HG03575 (cell line): ENCODE measurements around the gene CRADD.

Source experiments
- ATAC-seq: cut with Tn5 transposase; IDR thresholded peaks from one replicate; pipeline ENCODE4 v1.9.1; 2021; ENCODE audit not compliant: unreplicated experiment, insufficient number of reproducible peaks, low FRiP score; ENCODE audit errors: extremely low read depth

Gene CRADD

DNA sequence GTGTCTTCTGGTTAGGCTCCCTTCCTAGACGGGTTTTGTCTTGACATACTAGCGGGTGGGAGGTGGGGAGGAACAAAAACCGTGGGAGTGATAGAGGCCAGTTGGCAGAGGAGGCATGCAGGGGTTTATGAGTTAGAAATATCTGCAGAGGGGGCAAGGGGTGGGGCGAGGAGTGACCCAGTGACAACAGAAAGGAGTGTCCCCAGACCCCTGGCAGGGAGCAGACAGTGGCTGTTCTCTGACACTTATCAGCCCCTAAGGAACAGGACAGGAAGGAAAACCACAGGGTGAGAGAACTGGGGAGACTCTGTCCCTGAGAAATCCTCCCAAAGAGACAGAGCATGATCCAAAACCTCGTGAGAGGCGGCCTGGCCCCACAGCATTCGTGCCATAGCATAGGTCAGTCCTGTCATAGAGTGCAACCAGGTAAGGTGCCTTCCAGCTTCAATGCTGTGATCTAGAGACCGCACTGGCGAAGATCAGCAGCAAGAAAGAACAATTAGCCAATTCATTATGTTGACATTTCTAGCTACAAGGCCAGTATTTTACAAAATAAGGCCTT is 141.4 kb downstream of the CRADD start:
- ATAC-seq, result no peak

DNA sequence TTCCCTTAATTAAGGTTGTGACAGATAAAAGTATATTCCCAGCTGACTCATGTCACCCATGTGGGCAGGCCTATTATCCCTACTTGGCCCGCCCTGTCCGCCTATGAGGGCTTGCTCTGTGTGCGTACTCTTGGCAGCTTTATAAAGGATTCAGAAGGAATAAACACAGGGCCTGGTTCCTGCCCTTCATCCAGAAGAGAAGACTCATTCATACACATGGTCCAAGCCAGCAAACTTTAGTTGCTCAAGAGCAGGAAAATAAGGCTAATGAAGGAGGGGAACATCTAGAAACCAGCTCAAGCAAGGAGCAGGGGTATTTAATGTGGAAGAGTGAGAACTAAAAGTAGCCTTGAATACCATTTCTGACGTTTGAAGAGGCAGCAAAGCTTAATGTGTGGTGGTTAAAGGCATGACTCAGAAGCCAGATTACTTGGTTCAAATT is 141.9 kb downstream of the CRADD start:
- no peak for ATAC-seq

DNA sequence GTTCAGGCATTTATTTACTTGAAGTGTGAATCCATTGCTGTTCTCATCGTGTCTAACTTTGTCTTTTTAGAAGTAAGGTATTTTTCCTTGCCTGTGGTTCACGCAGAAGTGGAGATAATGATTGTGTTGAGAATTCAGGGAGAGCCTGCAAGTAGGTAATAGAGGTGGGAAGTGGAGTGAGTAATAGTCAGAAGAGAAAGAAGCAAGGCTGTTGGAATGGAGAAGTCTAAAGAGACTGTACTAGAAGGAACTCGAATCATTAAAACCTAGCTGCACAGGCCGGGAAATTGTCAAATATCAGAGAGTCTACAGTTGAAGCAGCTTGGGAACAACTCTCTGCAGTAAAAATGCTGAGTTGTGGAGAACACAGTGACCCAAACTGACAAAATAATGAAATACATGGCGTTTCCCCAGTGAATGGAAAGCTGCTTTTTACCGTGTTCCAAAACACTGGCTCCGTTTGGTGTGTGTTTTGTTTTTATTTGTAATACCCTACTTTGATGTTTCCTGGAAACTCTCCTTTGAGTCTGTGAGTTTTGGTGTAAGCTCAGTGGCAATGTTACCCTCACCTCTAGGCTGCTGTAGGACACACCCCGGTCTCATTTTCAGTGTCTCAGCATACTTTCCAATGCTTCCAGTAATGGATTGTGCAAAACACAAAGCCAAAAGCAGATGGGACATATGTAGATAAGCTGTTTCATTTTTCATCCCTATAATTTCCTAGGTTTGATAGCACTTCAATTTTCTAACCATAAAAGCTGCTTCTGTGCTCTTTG is 146.6 kb downstream of the CRADD start:
- no peak for ATAC-seq

DNA sequence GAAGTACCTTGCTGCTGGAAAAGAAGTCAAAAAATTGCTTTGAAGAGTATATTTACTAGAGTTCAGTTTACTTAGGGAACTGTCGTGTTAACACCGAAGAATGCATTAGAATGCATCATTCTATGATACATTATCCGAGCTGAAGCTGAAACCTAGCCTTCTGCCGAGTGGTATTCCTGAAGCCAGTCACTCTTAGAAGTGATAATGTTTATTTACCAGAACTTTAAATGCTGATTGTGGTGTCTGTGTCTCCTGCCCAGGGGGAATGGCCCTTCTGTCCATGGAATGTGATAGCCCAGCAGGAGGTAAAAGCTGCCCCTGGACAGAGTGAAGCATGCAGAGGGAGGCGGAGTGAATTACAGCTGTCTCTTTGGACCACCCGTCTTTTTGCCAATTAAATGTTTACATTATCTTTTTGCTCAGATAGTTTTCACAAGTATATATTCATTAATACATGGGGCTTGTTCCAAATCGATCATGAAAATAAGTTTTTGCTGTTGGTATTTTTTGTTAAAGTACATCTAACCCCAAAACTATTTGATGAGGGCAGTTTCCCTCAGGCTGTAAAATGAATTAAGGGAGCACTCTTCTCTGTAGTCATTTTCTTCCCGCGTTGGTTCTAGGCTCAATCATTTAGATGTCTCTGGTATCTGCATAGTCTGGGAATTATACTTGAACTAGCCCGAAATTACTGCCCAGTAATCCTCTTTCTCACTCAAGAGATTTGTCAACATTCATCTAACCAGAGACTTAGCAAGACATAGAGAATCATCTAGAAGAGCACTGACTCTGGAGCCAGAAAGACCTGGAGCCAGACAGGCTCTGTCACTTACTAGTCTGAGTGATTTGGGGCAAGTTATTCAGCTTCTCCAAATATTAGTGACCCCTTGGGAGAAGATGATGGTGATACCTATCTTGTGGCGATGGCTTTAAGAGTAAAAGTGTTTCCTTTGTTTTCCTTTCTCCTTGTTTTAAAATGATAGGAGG is 147.6 kb downstream of the CRADD start:
- ATAC-seq, result no peak

DNA sequence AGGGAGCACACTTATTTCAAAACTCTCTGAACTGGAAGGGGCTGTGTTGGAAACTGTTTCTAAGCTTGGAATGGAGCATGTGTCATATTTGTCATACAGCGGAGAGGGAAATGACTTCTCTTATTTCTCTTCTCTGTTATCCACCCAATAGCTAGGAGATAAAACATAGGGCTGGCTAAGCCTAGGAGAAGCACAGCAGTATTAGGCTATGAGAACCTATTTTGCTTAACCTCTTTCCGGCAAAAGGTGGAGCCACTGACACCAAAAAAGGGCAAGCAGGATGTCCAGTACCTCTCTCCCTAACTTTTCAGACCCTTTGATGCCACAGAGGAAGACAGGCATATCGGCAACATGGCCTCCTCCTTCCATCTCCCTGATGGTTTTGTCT is 148.3 kb downstream of the CRADD start:
- no peak for ATAC-seq

DNA sequence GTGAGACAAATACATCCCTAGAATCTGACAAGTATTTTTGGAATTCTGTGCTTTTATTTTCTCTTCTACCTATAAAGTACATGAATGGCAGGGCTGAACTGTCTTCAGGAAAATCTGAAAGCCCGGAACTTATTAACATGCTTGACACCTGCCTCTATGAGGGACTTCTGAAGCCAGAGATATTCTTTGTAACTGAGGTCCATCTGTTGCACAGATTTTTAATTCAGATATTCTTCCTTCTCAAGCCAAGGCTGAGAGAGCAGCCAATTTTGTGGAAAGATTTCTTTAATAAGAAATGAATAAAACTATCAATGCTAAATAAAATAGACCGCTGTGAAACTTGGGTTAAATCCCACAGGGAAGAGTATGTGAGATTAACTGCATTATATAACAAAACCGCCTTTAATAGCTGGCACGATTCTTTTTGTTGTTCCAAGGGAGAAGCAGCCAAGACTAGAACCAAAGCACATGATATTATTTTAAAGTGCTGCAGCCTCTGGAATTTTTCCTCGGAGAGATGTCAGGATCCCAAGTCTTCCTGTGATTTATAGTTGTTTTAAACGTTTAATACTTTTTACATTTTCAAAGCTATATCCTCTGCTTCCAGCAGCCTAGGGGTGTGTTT is 148.9 kb downstream of the CRADD start:
- no peak for ATAC-seq

DNA sequence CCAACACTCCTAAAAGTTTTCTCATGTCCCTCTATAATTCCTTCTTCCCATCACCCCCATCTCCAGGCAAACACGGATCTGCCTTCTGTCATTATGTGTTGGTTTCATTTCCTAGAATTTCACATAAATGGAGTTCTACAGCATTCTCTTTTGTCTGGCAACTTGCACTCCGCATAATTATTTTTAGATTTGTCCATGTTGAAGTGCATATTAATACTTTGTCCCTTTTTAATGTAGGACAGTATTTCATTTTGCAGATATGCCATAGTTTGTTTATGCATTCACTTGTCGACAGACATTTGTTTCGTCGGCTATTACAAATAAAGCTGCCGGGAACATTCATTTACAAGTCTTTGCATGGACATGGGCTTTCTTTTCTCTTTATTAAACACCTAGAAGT is 150.0 kb downstream of the CRADD start:
- no peak for ATAC-seq

DNA sequence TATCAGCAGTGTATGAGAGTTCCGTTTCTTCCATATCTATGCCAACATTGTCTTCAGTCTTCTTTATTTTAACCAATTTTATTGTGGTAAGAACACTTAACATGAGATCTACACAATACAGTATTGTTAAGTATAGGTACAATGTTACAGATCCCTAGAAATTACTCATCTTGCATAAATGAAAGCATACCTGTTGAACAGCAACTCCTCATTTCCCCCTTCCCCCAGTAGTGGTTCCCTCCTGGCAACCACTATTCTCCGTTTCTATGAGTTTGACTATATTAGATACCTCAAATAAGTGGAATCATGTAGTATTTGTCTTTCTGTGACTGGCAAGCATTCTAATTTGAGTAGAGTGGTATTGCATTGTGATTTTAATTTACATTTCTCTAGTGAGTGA is 150.5 kb downstream of the CRADD start:
- no peak for ATAC-seq

DNA sequence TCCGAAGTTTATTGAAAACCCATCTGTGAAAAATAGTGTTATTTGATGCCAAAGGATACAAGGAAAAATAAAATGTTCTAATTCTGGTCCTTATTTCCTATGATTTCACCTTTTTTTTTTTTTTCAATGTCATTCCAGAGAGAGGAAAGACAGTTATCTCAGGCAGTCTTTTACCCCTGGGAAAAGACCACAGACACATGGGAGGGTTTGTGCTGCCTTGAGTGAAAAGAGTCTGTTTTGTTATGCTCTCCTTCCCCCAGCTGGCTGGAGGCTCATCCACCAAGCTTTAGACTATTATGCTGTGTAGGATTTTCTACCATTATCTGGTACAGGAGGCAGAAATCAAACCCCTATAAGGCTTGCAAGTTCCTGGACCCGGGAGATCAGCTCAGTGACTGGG is 151.8 kb downstream of the CRADD start:
- no peak for ATAC-seq

DNA sequence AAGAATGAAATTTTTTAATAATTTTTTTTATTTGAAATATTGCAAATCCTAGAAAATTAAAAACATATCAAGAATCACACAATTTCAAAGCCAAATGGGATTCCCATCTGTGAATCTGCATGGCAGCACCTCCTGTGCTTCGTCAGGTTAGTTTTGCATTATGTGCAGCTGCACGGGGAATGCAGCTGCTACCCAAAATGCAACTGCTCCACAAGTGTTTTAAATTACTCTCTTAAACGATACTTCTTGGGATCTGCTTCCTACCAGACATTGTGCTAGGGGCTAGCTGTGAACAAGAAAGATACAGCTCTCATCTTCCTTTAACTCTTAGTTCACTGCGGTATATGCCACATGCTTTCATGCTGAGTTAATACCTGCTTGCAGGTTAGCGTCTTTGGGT is 154.2 kb downstream of the CRADD start:
- no peak for ATAC-seq

DNA sequence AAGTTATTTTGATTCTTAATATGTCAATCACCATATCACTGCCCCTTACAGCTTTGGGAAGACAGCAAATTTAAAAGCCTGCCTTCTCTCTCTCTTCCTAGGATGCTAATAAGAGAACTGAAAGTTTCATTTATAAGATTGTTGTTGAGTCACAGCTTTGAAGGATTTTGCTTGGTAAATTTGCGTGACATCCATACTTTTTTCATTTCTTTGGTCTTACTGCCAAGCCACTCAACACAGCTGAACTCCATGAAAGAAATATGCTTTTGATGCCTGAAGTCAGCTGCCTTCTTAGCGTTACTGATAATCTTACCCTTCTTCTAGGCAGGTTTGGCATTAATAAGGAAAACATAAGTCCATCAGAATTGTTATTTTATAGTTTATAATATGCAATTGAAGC is 155.0 kb downstream of the CRADD start:
- ATAC-seq, result no peak

DNA sequence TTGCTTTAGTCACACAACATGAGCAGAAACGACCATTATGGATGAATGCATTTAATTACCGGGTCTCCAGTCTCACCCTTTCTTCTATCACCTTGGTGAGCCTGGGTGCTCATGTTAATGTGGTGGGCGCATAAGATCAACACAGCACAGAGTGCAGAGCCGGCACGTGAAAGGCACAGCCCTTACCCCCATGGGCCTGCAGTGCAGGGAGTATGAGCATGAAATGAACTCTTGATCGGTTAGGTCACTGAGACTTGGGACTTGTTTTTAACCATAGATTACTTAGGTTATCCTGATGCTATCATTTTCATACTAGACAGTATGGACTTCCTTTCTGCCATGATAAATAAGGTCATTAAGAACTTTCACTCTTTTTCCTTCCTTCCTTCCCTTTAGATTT is 156.8 kb downstream of the CRADD start:
- ATAC-seq, result no peak

DNA sequence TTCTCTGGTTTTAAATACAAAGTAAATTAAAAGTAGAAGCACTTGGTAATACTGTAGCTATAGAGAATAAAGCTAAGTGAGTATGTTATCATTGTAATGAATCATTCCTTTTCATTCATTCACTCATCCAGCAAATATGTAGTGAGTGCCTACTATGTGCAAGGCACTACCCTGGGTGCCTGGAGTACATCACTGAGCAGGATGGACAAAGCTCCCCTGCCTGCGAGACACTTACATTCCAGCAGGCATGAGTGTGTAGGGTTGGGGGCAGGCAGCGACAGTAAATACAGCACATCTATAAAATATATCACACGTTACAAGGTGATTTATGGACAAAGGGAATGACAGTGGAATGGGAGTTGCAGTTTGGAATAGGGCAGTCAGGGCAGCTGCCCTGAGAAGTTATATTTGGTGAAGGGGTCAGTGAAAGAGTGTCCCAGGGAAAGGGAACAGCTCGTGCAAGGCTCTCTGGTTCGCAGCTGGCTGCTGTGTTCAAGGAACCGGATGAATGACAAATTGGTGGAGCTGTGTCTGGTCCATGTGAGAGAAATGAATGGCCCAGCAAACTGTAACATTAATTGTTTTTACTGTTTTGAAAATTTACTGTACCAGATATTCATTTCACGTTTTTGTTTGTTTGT is 159.6 kb downstream of the CRADD start:
- ATAC-seq, result no peak

DNA sequence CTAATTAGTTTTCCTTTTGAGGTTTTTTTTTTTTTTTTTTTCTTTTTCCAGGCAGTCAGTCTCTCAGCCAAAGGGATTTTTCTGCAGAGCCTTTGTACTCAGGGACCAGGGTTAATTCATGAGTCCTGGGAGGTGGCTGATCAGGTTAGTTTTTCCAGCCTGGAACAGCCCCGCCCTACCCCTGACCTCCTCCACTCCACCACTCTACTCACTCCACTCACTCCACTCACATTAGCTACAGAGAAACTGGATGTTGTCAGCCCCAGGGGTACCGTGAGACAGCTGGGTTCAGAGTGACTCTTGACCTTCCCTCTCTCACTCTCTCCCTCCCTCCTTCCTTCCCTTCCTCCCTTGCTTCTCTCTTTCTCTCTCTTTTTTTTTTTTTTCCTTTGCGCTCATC is 161.0 kb downstream of the CRADD start:
- no peak for ATAC-seq

DNA sequence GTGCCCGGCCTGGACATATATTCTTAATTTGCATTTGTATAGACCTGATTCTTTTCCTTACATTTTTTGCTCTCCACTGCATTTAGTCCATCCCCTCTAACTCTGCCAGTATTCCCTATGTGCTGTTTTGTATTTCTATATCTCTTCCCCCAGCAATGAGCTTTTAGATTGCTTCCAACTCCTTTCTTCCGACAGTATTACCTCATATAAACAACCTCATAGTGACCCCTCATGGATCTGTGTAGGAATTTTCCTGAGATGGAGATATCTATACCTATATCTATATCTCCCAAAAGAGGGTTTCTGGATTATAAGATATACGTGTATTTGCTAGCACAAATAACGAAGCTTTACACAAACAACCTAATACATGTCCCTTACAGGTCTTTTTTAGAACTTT is 161.9 kb downstream of the CRADD start:
- ATAC-seq, result no peak

DNA sequence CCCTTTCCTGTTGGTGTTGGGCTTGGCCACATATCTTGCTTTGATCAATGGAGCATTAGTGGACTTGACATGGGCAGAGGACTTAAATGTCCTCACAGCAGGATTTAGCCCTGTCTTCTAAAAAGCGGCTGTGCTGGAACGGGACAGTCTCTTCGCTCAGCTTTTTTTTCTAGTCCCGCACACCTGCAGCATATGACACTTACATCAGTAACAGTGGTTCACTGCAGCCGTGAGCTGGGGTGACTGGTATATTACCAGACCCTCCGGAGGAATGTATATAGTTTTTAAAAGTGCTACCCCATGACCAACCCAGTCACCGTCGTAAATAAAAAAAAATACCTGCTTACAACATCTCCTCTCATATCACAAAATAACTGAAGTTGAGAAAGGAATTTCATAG is 164.5 kb downstream of the CRADD start:
- no peak for ATAC-seq

DNA sequence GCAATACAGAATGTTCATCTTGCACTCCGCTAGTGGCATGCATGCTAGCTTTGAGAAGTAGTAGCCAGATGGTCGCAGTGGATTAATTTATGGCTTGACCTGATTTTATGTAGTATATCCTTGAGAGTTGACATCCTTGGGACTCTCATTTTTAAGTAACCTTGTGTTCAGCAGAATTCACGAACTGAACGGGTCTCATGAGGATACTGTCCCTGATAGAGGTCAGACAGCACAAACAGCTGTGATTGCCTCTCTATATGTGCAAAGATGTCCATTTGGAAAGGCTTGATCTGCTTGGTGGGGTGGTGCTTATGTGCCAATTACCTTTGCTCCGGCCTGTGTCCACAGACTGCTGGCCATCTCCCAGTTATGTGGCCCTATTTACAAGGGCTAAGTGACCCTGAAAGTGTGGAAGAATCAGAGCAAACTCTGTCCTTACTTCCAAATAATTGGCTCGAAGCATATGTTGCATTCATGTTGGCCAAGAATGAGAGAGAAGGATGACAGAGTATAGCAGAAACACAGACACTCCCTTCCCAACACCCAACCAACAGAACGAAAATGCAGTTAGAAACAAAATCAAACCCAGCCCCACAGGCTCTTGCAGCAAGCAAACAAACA is 167.1 kb downstream of the CRADD start:
- ATAC-seq, result no peak

DNA sequence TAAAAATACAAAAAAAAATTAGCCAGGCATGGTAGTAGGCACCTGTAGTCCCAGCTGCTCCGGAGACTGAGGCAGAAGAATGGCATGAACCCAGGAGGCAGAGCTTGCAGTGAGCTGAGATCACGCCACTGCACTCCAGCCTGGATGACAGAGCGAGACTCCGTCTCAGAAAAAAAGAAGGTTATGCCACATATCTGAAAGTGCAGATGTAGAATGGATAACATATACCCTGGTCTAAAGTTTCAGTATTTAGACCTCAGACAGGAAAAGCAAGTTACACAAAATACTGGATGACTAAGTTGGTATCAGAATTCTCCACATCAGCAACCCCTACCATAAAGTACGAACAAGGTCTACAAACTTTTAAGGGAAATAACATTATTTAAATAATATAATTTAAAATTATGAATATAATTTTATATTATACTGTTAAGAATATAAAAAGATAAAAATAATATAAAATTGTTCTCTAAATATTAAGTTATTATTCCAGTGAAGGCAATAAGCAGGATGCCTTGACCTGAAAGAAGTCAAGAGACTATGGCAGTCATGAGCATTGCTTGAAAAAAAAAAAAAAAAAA is 169.9 kb downstream of the CRADD start:
- ATAC-seq, result no peak
